ENCODE measurements around the gene FAR2. TPM values are rescaled to one million over a fixed set of nuclear protein-coding genes. Genes with fewer than 3 reads are reported as not detected.

FAR2 gene
- total and polyA plus RNA-seq, 2 of the 13 experiments (the other 11 are each of a cell fraction or from before 2014, with no cell fraction given), result not detected

DNA sequence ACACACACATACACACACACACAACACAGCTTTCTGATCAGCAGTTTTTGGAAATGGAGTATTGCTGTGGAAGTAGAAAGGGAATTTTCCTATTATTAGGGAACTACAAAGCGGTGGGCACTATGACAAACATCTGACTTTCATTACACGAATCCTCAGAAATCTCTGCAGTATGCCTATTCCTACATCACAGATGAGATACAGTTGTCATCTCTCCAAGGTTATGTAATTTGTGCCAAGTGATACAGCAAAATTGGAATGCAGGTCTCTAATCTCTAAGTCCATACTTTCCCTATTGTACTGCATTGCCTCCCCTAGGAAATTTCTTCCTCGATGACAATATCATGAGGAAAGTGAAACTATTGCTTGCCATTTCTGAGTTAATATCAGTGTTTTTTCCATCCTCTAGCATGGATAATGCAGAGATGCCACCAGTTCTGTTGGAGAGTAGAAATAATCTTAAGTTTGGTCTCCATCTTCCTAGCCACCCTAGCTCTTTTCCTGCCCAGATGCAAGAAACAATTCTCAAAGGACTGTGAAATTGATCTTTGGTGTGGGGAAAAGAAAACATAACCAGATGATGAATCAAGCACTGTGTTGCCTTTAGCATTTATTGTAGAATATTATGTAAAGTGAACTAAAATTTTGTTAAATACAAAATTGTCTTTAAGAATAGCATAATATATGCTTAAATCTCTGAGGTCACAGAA, 137.2 kb downstream of the FAR2 start:
- CTCF ChIA-PET (ENCODE audit: low intra/inter-chr PET ratio, low total read pairs), result no interaction called here
- no peaks in the 10 kb centered on the region for H3K4me1 ChIP-seq (ENCODE audit: insufficient read depth, low read length)
- H3K9ac ChIP-seq (ENCODE audit: insufficient read depth, low read depth, low read length), result no peak overlapping the region
- DNase-seq (ENCODE audit: low spot score) (no peak), FAIRE-seq (no peak), ATAC-seq (no peak)
- no peak overlapping the region for H2AFZ ChIP-seq (ENCODE audit: low read length)
- no peak overlapping the region for H3K27ac ChIP-seq (ENCODE audit: extremely low read length, insufficient read depth, low read length)
- no peaks in the 10 kb centered on the region for H3K9me3 ChIP-seq (ENCODE audit: low read length)
- intact Hi-C loops (cut with micrococcal nuclease; ENCODE audit: unreplicated experiment), result no loop called here
- no TSS peak for BruUV-seq (replicated peaks)
- H3K27me3 ChIP-seq (ENCODE audit: control insufficient read depth in 1 of 2, insufficient read depth in 2 of 2, low read length in 2 of 2), result no peaks in the 10 kb centered on the region
- POLR2A ChIA-PET, result no interaction called here
- no peaks in the 10 kb centered on the region for H3K36me3 ChIP-seq (replicated peaks in 1 of 2; ENCODE audit: control insufficient read depth in 1 of 2, insufficient read depth in 2 of 2, low read length in 2 of 2)
- H3K79me2 ChIP-seq (ENCODE audit: insufficient read depth, low read length), result no peaks in the 10 kb centered on the region
- no peak overlapping the region for H3K4me3 ChIP-seq (replicated peaks in 1 of 3; ENCODE audit: insufficient read depth in 1 of 3, low read depth in 2 of 3, low read length in 3 of 3)
- 73% methylated on average over 3 of the region's 3 CpGs for WGBS (ENCODE audit: low lambda C conversion rate)
- H4K20me1 ChIP-seq (ENCODE audit: insufficient read depth, low read length), result no peaks in the 10 kb centered on the region
- H3K4me2 ChIP-seq (ENCODE audit: low read depth, low read length), result no peak overlapping the region
- in situ Hi-C loops (cut with HindIII; ENCODE audit: extremely low pct_ligation_motif_present, low pct_unique_long_range_greater_than_20kb), result no loop called here
- no peak for TF ChIP-seq HBP1 (CRISPR knock-in tag; IDR thresholded peaks at IDR 0.05; ENCODE audit: low read depth)
- TF ChIP-seq ATRX (CRISPR knock-in tag; IDR thresholded peaks at IDR 0.05; ENCODE audit: borderline replicate concordance), result no peak
- no peak for TF ChIP-seq NCOA2 (CRISPR knock-in tag; IDR thresholded peaks at IDR 0.05)
- TF ChIP-seq, protein P1, sequence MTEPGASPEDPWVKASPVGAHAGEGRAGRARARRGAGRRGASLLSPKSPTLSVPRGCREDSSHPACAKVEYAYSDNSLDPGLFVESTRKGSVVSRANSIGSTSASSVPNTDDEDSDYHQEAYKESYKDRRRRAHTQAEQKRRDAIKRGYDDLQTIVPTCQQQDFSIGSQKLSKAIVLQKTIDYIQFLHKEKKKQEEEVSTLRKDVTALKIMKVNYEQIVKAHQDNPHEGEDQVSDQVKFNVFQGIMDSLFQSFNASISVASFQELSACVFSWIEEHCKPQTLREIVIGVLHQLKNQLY (CRISPR knock-in tag; IDR thresholded peaks at IDR 0.05), result no peak
- TF ChIP-seq GTF3A (CRISPR knock-in tag; conservative IDR thresholded peaks at IDR 0.05), result no peak
- TF ChIP-seq PLSCR1 (CRISPR knock-in tag; IDR thresholded peaks at IDR 0.05; ENCODE audit: borderline replicate concordance), result no peak
- TF ChIP-seq, protein P2, sequence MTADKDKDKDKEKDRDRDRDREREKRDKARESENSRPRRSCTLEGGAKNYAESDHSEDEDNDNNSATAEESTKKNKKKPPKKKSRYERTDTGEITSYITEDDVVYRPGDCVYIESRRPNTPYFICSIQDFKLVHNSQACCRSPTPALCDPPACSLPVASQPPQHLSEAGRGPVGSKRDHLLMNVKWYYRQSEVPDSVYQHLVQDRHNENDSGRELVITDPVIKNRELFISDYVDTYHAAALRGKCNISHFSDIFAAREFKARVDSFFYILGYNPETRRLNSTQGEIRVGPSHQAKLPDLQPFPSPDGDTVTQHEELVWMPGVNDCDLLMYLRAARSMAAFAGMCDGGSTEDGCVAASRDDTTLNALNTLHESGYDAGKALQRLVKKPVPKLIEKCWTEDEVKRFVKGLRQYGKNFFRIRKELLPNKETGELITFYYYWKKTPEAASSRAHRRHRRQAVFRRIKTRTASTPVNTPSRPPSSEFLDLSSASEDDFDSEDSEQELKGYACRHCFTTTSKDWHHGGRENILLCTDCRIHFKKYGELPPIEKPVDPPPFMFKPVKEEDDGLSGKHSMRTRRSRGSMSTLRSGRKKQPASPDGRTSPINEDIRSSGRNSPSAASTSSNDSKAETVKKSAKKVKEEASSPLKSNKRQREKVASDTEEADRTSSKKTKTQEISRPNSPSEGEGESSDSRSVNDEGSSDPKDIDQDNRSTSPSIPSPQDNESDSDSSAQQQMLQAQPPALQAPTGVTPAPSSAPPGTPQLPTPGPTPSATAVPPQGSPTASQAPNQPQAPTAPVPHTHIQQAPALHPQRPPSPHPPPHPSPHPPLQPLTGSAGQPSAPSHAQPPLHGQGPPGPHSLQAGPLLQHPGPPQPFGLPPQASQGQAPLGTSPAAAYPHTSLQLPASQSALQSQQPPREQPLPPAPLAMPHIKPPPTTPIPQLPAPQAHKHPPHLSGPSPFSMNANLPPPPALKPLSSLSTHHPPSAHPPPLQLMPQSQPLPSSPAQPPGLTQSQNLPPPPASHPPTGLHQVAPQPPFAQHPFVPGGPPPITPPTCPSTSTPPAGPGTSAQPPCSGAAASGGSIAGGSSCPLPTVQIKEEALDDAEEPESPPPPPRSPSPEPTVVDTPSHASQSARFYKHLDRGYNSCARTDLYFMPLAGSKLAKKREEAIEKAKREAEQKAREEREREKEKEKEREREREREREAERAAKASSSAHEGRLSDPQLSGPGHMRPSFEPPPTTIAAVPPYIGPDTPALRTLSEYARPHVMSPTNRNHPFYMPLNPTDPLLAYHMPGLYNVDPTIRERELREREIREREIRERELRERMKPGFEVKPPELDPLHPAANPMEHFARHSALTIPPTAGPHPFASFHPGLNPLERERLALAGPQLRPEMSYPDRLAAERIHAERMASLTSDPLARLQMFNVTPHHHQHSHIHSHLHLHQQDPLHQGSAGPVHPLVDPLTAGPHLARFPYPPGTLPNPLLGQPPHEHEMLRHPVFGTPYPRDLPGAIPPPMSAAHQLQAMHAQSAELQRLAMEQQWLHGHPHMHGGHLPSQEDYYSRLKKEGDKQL (CRISPR knock-in tag; IDR thresholded peaks at IDR 0.05; ENCODE audit: low read depth), result no peak
- no peak for TF ChIP-seq NRL (CRISPR knock-in tag; IDR thresholded peaks at IDR 0.05; ENCODE audit: borderline replicate concordance)
- no peak for TF ChIP-seq HNF4G (IDR thresholded peaks at IDR 0.05; ENCODE audit: borderline replicate concordance, low read depth, low read length)
- TF ChIP-seq HNF4G (CRISPR knock-in tag; IDR thresholded peaks at IDR 0.05; ENCODE audit: borderline replicate concordance, low read depth), result no peak
- TF ChIP-seq, protein P3, sequence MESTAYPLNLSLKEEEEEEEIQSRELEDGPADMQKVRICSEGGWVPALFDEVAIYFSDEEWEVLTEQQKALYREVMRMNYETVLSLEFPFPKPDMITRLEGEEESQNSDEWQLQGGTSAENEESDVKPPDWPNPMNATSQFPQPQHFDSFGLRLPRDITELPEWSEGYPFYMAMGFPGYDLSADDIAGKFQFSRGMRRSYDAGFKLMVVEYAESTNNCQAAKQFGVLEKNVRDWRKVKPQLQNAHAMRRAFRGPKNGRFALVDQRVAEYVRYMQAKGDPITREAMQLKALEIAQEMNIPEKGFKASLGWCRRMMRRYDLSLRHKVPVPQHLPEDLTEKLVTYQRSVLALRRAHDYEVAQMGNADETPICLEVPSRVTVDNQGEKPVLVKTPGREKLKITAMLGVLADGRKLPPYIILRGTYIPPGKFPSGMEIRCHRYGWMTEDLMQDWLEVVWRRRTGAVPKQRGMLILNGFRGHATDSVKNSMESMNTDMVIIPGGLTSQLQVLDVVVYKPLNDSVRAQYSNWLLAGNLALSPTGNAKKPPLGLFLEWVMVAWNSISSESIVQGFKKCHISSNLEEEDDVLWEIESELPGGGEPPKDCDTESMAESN (CRISPR knock-in tag; conservative IDR thresholded peaks at IDR 0.05), result no peak
- no peak for TF ChIP-seq ZZZ3 (CRISPR knock-in tag; IDR thresholded peaks at IDR 0.05; ENCODE audit: borderline replicate concordance)
